GM21515 (cell line): ENCODE results near the gene MED12L.
A peak's percentile ranks its signal among the peaks of the same experiment; 100 is the strongest.

Experiments used
- ATAC-seq: cut with Tn5 transposase; IDR thresholded peaks from one replicate; pipeline ENCODE4 v1.9.1; 2021; ENCODE audit not compliant: unreplicated experiment

The MED12L gene

DNA sequence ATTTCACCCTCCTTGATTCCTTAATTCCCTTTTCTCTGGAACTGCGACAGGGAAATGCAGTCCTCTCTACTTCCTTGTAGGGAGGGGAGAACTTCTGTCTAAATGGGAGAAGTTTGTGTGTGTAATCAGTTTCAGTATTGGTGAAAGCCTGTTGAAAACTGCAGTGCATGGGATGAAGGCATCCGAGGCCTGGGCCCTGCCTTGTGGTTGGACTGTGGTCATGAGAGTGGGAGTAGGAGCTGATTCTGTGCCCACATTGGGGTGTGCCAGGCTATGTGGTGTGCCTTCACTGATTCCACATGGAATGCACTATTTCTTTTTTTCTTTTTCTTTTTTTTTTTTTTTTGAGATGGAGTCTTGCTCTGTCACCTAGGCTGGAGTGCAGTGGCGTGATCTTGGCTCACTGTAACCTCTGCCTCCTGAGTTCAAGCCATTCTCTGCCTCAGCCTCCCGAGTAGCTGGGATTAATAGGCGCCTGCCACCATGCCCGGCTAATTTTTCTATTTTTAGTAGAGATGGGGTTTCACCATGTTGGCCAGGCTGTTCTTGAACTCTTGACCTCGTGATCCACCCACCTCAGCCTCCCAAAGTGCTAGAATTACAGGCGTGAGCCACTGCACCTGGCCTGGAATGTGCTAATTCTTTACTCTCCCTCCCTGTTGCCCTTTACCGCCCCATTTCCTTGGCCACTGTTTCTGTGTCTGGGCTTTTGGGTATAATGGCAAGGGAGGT is 84.7 kb downstream of the MED12L start:
- ATAC-seq = peak; percentile 33

DNA sequence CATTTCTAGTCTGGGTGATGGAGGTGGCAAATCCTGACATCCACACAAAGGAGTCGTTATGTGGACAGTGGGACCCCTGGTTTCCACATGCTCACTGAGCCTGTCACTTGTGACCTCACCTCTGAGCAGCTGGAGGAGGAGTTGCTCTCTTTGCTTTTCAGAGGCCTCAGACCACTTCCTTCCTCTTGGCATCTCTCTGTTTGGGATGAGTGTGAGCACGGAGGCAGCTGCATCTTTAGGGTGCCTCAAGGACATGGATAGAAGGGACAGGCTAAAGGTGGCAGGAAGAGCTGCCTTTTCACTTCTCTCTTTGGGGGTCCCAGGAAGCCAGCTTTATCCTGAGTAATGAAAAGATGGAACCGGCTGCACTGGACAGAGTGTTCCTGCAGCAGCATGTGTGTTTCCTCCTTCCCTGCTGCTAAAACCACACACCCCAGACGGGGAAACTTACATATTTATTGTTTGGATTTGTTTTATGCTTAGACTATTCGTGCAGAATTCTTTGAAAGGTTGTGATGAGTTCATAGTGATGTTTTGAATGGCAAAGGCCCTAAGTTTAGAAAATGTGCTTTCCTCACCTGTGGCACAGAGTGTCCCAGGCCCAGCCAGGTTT is 85.8 kb downstream of the MED12L start:
- ATAC-seq = peak; percentile 52

DNA sequence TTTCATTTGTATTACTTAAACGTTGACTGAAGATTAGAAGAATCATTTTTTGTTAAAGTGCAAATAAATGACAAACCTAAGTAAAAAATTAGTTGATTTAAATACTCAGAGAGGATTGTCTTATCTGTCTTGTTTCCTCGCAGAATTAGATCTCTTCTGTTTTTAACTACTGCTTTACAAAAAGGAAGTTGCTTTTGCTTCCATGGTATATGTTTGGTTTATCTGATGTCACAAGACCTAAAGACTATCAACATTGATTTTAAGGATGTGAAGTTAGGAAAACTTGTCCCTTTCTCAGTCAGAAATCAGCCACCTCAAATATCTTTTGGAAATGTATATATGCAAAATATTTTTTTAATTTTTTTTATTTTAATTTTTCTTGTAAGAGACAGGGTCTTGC is 88.9 kb downstream of the MED12L start:
- no peak for ATAC-seq

DNA sequence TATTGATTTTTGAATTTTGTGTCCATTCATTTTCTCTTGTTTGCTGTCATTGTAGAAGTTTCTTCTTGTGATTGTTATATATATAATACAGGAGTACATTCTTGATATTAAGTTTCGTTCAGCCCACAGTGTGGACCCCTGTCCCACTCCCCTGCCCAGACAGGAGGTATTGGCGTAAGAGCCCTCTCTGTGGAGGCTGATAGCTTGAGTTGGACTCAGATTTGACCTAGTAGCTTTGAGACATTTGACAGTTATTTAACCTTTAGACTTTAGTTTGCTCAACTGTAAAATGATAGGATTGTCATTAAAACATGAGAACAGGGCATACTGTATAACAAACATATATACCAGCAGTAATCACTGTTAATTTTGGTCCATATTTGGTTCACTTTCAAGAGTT is 90.5 kb downstream of the MED12L start:
- ATAC-seq = no peak

DNA sequence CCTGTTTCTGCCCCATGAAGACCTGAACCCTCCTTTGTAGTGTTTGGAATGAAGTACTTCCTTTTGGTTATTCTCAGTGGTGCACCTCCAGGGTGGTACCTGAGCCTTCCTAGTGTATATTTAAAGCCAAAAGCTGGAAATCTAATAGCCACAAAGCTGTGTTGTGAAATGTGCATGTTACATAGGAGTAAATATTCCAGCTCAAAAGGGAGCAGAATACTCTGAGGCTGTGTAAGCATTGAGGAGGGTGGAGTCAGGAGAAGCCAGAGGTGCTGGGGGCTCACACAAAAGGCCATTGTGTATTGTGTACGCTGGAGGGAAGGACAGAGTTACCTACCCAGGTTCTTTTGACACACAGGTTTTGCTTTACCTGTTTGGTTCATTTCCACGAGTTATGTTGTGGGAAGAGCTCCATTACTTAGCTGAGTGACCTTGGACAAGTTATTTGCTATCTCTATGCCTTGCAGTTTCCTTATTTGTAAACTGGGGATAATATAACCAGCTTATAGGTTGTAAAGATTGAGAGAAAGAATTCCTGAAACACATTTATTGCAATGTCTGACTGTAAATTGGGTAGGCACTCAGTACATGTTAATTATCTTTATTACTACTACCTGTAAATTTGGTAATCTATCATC is 92.9 kb downstream of the MED12L start:
- no peak for ATAC-seq

DNA sequence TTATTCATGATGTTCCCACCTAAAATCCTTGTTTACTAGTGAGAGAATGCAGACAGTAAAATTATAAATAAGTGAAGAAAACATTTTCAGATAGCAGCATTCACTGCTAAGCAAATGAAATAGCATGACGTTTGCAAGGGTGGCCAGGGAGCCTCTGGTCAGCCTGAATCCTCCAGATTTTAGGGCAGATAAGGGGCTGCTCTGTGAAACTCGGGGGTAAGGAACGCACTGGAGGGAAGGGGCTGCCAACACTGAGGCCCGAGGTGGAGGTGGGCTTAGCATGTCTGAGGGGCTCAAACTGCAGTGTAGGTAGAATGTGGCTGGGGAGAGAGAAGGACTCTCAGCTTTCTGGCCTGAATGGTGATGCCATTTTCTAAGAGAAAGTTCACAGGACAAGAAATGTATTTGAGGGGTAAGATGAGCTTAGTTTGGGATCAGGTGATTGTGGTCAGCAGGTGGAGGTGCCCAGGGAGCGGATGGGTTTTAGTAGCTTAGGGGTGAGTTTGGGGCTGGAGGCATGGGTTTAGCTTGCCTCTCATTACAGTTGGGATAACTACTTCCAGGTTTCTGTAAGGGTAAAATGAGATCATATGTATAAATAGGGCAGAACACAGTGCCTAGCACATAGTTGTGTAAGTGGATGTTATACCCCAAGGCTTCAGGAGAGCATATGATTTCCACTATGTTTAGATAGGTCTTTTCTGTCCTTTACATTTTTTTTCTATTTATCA is 97.0 kb downstream of the MED12L start:
- no peak for ATAC-seq

DNA sequence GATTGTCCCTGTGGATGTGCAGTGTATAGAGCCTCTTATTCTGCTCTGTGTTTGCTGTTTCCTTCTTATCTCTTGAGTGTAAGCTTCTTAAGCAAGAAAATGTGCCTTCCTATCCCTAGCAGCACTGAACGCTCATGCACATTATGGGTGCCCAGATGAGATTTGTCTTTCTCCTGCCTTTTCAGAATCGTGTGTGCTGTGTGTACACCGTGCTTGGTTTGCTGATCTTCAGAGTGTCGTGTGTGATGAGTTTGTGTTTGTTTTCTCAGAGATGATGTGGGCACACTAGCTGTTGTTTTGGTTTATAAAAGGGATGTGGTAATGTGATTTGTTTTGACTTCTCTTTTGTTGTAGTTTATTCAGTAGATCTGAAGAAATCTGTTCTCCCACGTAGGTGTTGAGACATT is 97.8 kb downstream of the MED12L start:
- ATAC-seq = no peak

DNA sequence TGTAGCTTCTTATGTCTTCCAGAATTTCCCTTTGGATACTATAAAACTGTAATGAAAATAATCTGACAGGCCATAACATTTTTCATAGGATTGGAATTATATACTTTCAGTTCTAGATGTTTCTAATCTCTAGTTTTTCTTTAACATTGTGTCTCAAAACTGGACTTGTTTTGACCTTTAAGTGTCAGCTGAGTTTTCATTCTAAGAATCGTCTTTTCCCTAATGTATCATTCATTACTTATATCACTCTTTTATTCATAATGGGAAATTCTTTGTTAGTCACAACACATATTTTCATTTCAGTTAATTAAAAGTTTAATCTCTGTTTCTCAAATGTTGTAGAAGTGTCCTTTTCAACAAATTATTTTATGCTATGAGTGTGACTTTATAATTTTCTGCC is 105.6 kb downstream of the MED12L start:
- no peak for ATAC-seq

DNA sequence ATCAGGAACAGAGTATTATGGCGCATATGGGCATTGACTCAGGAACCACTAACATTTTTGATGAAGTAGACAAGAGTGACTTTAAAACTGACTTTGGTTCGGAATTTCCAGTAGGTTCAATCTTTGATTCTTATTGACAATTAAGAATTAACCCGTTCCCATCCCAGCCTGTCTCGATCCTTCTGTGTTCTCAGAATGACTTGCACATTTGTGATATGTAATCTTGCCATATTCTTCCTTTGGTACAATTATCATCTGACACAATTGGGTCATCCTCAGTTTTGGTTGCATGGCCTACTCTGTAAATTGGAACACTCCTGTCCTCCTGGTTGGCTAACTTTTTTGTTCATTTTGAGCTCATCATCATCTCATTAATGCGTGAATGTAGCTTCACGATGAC is 107.1 kb downstream of the MED12L start:
- no peak for ATAC-seq

DNA sequence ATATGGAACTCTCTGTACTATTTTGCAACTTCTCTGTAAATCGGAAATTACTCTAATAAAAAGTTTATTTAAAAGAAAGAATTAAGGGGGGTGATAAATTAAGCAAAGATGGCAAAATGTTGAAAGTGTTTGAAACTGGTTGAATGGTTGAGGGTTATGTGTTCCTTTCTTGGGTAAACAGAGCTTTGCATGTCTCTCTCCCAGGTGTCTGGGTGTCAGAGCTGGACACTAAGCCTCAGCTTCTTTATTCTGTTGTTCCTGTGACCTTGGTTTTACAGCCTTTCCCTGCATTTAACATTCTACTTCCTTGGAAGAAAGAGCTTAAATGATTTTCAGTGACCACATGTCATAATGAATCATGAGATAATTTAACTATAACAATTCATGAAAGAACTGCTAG is 110.4 kb downstream of the MED12L start:
- no peak for ATAC-seq

DNA sequence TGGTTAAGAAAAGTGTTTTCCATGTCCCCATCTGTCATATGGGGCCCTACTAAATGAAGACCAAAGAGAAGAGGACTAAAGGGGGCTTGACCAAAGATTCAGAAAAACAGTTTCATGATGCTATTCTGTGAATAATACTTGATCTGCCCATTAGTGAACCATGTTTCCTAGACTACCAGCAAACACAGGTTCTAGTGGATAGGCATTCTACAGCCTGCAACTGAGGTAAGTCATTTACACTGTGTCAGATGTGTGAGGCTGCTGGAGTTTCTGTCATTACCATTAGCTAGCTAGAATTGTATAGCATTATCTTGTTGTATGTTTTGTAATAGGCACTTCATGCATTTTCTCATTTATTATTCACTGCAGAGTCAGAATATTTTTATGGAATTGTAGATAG is 111.0 kb downstream of the MED12L start:
- no peak for ATAC-seq

DNA sequence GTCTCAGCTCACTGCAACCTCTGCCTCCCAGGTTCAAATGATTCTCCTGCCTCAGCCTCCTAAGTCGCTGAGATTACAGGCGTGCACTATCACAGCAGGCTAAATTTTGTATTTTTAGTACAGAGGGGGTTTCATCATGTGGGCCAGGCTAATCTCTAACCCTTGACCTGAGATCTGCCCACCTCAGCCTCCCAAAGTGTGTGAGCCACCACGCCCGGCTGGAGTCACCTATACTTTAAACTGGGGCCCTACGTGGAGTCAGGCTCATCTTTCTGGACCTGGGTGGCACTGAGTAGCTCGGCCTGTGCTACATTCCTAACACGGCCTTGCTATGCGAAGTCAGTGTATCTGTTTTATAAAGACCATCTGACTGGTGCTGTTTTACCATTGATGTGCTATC is 111.8 kb downstream of the MED12L start:
- no peak for ATAC-seq

DNA sequence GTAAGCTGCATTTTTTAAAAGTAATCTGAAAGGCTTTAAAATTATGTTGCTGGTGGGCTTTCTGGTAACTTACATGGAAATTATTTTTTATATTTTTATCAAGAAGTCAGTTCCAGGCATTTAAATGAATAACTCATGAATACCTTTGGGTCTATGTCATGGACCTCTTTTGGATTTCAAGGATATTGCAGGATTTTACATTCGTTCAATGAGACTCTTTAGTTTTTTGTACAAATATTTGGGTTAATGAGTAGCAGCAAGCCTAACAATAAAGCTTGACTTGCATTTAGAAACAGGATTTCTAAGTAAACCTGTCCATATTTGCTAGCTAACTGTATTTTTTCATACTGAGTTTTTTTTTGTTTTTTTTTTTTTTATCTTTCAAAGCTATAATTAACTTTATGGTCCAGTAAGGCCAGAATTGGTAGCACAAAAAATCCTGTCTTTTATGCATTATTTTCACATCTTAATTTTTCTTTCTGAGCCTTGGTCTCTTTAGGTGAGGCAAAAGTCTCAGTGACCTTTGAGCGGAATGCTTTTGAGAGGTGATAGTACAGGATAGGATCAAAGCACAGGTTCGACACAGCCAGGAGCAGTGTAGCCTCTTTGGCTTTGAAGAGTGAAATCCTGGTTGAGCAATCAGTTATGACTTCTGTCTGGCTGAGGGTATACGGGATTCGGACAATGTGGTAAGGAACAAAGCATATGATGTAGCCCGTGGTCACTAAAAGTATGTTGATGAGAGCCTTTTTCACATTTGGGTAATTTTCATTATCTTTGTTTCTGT is 112.7 kb downstream of the MED12L start:
- no peak for ATAC-seq

DNA sequence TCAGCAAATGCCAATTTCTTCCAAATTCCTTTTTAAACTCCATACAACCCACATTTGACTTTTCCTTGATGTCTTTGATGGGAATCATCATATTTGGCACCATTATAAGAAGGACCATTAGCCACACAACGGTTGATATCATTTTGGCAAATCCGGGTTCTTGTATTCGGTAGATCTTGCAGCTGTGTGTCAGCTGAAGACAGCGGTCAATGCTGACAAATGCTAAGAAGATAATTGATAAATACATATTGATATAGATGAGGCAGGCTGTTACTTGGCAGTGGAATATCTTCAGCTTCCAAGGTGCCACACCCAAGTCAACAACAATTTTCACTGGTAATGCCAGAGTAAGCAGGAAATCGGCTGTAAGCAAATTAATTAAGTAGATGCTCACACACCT is 113.4 kb downstream of the MED12L start:
- ATAC-seq = no peak

DNA sequence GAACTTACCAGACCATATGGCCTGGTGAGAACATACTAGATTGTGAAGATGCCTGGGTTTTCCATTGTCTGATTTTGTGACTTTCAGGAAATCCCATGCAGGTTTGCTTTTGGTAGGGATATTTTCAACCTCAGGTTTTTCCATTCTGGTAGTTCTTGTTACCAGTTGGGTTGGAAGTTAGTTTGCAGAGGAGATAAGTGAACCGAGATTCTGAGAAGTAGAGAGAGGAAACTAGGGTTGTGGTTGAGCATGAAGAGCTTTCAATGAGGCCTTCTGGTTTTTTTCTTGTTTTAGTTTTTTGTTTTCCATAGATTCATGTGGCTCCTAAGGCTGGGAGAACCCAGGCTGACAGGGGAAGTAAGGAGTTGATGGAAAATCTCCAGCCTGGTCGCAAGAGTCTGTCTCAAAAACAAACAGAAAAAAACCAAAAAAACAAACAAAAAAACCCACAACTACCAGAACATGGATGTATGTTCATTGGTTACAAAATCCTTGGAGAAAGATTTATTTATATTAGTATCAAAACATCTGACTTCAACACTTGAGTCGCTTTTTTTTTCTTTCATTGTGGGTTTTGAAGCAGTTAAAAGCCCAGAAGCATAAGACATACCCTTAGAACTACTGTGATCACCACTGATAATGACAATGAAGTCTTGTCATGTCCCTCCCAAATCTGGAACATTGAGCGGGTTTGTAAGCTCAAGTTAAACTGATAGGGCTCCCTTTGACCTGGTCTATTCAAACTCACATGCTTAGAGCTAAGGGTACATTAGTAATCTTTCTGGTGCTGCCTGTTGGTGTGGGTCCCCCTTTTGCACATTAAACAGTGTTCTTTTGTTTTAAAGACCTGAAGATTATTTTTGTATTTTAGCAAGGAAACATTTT is 114.3 kb downstream of the MED12L start:
- no peak for ATAC-seq

DNA sequence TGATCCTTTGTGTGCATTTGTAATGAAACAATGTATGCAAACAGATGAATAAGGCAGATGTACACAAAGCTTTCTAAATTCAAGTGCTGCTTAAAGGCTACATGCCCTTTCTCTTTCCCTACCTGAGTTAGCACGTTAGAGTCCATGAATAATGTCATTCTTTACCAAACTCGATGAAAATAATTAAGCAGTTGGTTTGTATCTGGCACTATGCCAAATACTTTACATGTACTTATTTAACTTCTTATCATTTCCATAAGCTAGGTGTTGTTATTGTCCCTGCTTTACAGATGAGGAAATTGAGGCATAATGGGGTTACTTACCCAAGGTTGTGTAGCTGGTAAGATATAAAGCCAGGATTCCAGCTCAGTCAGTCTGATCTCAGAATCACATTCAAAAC is 115.1 kb downstream of the MED12L start:
- ATAC-seq = no peak

DNA sequence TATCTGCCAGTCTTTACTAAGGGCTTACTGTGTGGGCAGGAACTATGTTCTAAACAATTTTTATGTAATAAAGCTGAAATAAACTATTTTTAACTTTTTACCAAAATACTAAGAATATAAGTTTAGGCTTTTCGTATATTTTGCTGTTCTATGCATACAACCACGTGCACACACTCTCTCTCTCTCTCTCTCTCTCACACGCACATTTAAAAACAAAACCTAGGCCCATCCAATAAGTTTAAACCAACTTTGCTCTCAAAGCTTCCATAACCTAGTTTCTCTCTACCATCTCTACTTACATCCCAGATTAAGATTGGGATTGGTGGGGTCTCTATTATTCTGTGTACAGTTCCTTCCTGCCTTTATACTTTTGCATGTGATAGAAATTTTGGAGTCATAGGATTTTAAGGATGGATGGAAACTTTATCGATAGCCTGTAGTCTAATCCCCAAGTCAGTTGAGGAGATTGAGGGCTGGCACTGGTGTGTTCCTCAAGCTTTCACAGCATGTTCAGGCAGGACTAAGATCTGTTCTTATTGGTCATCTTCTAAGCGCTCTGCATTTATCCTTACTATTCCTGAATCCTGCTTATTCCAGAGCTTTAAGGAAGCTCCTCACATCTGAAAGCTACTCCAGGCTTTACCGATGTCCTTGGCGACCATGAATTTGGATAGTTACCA is 115.7 kb downstream of the MED12L start:
- no peak for ATAC-seq

DNA sequence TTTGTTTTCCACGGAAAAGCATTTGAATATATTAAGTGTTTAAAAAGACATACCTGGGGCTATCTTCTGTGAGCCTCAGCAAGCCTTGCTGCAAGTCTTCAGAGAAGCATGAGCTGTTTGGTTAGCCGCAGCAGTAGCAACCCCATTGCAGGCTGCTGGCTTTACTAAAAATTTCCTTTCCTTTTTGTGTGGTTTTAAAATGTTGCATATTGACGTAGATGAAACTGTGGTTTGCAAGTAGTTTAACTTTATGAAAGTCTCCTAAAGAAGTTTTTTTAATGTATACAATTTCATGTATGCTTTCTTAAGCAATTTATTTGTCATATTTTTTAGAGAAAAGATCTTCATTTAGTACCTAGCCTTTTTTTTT is 117.6 kb downstream of the MED12L start, which contains the start of gene GPR171:
Gene GPR171, minus strand, starts transcription at position 166 of the 370 bp plus-strand sequence. CDS start 3,830 bp downstream, outside the sequence.
- ATAC-seq = peak; percentile 89
